ENCODE data around the gene PSPC1.

DNA sequence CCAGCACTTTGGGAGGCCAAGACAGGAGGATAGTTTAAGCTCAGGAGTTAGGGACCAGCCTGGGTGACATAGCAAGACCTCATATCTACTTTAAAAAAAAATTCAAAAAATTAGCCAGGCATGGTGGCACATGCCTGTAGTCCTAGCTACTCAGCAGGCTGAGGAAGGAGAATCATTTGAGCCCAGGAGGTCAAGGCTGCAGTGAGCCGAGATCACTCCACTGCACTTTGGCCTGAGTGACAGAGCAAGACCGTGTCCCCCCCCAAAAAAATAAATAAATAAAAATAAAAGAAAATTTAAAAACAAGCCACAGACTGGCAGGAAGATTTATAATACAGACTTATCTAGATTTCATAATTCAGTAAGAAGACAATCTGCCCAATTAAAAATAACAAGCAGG, 14.8 kb downstream of the PSPC1 start:
- TF ChIP-seq ZNF565 (CRISPR knock-in tag; conservative IDR thresholded peaks at IDR 0.05; ENCODE audit: low read depth) (no peak), ZFP3 (CRISPR knock-in tag; IDR thresholded peaks at IDR 0.05) (no peak), ZFP30 (CRISPR knock-in tag; IDR thresholded peaks at IDR 0.05) (no peak), RARB (CRISPR knock-in tag; IDR thresholded peaks at IDR 0.05) (no peak), ZC3H10 (CRISPR knock-in tag; IDR thresholded peaks at IDR 0.05) (no peak), GLIS3 (CRISPR knock-in tag; IDR thresholded peaks at IDR 0.05) (no peak), ZNF70 (CRISPR knock-in tag; IDR thresholded peaks at IDR 0.05) (no peak)

All from SK-N-SH treated with all-trans-retinoic acid at 6 μM for 48 hours (cell line).